DLD1 (cell line): ENCODE results near the gene TMEM26.
"Not testable (repeated sequence)": the region's sequence is repeated elsewhere in the genome, so short reads cannot be mapped to it uniquely, and the experiment has no call there.

Source experiments
- in situ Hi-C: cut with HindIII; loops from 2 replicates; pipeline ENCODE4 v1.10.0; 2017; ENCODE audit warnings: low sequenced_read_pairs

TMEM26 gene

DNA sequence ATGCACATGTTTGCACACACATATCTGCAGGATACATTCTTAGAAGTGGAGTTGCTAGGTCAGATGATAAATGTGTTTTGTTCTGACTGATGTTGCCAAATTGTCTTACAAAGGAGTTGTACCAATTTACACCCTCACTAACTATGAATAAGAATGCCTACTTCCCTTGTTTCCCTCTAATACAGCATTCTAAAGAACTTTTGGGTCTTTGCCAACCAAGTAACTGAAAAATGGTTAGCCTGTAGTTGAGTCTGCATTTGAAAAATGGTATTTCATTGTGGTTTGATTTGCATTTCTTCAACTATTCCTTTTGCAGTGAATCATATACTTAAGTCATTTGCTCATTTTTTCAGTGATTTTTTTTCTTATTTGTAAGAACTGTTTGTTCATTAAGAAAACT, 48.4 kb downstream of the TMEM26 start:
- in situ Hi-C loops: no loop called here

DNA sequence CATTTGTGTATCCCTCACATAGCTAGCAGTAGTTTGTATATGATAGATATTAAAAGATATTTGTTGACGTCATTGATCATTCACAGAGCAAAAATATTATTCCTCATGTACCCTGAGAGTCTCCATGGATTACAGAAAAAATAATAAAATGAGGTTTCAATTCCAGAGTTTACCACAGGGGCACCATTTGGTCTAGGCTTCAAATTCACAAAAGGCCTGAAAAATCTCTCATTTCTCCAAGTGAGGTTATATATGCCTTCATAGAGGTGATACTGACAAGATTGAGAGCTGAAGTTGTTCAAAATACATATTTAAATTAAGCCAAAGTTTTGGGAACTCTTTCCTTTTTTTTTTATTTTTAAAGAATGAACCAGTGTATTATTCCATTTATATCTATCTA, 52.7 kb downstream of the TMEM26 start:
- in situ Hi-C loops: no loop called here

DNA sequence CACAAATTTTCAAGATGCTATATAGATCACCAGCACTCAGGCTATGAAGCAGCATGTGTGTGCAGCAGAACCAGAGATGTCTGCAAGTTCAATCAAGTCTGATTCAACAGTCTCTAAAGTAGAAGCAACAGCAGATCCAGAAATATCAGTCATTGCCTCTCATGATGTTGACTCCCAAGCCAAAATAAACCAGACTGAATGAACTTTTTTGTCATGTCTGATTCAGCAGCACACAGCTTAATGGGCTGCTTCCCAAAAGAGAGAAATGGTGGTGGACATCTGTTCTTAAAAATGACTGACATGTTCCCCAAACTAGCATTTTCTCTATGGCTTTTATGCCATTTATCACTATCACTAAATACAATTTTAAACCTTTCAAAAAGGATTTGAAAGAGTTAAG, 53.8 kb downstream of the TMEM26 start:
- in situ Hi-C loops: no loop called here

DNA sequence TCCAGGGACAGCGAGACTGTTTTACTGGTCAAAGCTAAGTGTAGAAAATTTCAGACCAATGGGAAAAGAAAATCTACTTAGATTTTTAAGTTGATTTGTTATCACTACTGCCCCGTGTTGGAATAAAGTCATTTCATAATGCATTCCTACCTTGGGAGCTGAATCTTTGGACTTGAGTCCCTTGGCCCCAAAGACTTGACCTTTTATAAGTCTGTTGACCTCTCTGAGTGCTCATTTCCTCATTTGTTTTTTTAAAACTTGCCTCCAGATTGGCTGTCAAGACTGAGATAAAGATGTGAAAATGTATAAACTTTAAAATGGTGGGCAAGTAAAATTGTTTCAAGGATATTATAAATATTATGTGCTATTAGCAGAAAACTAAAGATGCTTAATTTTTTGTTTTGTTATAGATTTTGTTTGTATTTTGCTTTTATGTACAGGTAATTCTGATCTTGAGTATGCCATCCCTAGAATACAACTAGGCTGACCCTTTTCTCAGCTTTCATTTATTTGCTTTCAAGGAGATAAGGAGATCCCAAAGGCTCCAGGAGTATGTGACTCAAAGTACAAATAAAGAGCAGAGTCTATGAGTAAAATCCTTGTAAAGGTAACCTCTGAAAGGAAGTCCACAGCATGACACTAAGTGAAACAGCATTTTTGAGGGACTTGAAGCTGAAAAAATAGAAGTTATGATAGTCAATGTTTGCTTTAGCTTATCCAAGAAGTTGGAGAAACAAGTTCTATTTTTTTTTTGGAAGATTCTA, 54.6 kb downstream of the TMEM26 start:
- in situ Hi-C loops: no loop called here

DNA sequence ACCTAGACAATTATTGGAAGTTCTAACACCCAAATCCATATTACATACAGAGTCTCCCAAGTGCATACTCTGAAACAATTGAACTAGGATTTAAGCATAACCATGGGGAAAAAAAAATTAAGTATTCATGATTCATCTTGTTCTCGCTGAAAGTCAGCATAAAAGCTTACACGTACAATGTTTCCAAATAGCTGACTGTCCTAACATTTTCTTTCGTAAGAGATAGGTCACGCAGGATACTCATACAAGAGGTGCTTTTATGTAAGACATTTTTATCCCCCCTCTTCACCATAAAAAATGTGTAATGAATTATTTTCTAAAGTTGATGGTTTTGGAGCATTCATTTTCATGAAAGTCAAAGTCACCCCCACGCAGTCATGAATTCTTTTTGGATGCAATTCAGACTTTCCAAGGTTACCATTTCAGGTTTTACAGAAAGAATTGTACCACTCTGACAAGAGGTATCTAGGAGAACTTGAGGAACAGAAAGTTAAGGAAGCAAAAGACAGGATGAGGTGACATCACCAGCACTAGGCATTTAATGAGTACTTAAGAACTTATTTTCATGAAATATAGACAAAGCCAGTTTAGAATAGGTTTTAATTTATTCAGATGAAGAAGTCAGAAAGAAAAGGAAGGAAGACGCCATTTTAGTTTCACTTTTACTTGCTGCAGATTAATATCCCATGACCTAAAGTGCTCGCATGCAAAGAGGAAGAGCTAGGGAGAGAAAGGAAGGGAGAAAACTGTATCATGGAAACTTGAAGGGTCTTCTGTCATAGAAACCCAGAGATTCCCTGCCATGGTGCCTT, 55.8 kb downstream of the TMEM26 start:
- in situ Hi-C loops: no loop called here

DNA sequence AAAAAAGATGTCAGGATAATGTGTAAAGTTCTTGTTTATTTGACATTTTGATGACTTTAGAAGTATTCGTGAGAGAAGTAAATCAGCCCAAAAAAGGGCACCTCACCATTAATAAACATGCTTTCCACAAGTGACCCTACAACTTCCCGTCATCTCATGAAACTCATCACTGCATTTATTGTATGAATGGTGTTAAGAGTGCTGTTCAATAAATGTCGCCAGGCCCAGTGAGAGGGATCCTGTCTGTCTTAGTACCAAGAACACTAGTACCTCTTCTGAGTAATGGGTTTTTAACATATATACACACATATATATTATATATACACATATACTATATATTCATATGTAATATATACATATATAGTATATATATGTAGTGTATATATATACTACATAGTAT, 61.9 kb downstream of the TMEM26 start:
- in situ Hi-C loops: no loop called here

DNA sequence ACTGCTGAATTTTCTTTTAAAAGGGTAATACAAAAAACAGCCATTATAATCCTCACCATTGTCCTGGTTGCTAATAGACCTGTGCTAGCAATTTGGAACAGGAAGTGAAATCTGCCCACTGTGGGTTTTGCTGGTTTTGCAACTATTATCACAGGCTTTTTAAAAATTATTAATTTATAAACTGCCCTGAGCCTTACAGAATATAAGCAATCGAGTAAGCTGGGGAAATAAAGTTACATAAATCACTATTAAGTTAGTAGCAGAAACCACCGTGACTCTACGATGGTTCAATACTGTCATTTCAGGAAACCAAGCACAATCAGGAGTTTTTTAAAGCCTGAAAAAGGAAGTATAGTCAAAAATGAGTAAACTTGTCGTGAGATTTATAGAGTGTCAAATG, 62.3 kb downstream of the TMEM26 start:
- in situ Hi-C loops: no loop called here

DNA sequence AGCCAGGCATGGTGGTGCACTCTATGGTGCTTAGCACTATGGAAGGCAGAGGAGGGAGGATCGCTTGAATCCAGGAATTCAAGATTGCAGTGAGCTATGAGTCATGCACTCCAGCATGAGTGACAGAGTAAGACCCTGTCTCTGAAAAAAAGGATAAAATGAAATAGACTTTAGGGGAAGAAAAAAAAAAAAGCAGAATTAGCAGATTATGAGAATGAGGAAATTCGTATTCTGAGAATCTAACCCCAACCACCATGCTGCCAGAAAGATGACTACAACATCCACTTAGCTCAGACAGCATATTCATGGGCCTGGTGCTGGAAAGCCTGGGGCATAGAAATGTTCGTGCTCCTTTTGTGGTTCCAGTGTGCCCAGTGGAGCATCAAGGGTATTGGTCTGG, 63.3 kb downstream of the TMEM26 start:
- in situ Hi-C loops: no loop called here

DNA sequence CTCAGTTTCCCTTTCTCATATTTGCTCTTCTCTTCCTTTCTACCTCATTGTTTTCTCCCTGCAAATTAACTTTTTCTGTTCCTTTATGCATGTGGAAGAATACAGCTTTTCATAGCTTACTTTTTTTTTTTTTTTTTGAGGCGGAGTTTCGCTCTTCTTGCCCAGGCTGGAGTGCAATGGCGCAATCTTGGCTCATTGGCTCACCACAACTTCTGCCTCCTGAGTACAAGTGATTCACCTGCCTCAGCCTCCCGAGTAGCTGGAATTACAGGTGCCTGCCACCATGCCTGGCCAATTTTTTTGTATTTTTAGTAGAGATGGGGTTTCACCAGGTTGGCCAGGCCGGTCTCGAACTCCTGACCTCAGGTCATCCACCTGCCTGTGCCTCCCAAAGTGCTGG, 64.2 kb downstream of the TMEM26 start:
- in situ Hi-C loops: not testable (repeated sequence)

DNA sequence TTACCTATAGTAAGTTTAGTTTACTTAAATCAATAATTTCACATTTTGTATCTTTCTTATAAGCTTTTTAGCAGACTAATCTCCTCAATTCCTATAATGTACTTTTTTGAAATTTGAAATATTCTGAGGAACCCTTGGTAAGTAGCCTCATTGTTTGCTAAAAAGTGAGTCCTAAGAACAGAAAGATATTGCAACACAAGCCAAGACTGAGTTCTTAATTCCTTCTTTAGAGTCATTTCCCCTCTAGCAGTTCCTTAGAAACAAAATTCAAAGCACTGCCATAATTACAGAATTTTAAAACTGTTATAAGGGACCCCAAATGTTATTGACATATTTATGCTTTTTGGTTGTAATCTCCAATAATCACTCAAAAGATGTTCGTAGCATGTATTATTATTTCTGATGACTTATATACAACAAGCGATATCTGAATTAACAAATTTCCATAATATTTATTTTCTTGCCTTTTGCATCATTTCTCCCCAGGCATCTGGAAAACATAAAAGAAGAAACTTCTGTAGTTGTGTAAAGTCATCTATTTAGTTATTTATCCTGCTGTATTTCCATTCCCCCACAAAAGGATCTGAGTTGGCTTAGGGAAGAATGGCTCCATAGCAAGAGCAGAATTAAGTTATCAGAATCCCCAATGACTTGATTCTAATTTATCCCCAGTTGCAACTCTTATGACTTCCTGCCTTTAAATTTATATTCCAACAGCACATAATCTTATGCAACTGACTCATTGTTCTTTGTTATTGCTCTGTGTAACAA, 67.8 kb downstream of the TMEM26 start:
- in situ Hi-C loops: no loop called here

DNA sequence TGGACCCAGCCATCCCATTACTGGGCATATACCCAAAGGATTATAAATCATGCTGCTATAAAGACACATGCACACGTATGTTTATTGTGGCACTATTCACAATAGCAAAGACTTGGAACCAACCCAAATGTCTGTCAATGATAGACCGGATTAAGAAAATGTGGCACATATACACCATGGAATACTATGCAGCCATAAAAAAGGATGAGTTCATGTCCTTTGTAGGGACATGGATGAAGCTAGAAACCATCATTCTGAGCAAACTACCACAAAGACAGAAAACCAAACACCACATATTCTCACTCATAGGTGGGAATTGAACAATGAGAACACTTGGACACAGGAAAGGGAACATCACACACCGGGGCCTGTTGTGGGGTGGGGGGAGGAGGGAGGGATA, 72.0 kb downstream of the TMEM26 start:
- in situ Hi-C loops: not testable (repeated sequence)

DNA sequence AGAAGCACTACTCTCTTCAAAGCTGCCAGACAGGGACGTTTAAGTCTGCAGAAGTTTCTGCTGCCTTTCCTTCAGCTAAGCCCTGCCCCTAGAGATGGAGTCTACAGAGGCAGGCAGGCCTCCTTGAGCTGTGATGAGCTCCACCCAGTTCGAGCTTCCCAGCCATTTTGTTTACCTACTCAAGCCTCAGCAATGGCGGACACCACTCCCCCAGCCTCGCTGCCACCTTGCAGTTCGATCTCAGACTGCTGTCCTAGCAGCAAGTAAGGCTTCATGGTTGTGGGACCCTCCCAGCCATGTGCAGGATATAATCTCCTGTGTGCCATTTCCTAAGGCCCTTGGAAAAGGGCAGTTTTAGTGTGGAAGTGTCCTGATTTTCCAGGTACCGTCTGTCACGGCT, 74.3 kb downstream of the TMEM26 start:
- in situ Hi-C loops: no loop called here

DNA sequence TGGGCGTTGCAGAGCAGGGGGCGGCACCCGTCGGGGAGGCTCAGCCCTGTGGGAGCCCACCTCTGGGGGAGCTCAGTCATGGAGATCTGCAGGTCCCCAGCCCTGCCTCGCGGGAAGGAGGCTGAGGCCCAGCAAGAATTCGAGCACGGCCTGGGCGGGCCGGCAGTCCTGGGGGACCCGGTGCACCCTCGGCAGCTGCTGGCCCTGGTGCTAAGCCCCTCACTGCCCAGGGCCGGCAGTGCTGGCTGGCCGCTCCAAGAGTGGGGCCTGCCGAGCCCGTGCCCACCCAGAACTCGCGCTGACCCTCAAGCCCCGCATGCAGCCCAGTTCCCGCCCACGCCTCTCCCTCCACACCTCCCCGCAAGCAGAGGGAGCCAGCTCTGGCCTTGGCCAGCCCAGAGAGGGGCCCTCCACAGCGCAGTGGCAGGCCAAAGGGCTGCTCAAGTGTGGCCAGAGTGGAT, 76.2 kb downstream of the TMEM26 start:
- in situ Hi-C loops: no loop called here

DNA sequence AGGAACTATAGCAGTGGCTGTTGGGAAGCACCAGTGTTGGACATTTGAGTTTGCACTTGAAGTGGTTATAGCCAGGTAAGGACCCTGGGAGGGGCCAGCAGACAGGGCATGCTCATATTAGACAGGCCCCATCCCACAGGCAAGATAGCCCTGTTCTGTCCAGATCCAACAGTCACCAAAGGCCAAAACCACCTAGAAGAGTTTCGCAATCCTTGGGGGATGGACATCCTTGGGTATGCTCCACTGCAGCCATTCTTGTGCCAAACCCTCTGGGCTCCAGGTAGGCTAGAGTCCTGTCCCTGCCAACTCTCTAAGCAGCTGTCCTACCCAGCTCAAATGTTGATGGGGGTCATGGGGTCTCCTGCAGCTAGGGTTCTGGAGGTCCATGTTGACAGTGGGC, 76.8 kb downstream of the TMEM26 start:
- in situ Hi-C loops: no loop called here

DNA sequence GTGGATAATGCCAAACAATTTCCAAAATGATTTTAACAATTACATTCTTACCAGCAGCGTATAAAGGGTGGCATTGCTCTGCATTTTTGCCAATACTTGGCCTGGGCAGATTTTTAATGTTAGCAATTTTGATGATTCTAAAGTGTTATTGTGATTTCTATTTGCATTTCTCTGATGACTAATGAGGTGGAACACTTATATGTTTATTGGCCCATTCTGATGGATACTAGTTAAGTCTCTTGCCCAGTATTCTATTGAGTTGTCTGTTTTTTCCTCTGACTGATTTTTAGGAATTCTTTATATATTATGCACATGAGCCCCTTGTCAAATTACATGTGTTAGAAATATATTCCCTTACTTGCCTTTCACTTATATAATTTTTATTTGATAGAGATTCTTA, 86.8 kb downstream of the TMEM26 start:
- in situ Hi-C loops: no loop called here

DNA sequence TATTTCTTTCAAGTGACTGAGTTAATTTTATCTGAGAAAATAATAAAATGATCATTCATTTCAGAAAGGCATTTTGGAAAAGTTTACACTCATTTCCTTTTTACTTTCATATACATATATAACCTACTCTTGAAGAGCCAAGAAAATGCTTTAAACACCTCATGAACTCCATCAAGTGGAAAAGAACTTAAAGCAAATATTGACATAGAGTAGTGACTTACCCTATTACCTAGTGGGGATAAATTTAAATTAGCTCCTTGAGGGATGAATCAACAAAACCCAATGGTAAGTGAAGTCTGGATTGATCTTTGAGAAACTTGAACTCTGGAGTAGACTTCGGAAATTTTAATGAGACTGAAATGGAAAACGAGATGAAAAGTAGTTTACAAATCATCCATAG, 88.6 kb downstream of the TMEM26 start:
- in situ Hi-C loops: no loop called here

DNA sequence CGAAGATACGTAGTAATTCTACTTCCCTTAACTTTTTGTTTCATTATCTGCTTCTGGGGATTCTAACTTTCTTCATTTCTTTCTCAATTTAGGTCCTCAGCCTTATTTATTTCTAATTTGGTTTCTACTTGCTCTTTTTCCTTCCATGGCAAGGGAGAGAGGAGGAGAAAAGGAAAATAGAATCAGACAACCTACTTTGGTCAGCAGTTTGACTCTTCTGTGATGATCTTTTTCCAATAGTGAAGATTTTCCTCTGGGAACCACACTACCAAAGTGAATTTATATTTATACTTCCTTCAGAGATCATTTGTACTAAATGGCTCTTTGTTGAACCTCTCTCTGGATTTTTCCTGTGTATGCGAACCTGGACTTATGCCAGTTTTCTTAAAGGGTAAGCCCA, 90.2 kb downstream of the TMEM26 start:
- in situ Hi-C loops: no loop called here

DNA sequence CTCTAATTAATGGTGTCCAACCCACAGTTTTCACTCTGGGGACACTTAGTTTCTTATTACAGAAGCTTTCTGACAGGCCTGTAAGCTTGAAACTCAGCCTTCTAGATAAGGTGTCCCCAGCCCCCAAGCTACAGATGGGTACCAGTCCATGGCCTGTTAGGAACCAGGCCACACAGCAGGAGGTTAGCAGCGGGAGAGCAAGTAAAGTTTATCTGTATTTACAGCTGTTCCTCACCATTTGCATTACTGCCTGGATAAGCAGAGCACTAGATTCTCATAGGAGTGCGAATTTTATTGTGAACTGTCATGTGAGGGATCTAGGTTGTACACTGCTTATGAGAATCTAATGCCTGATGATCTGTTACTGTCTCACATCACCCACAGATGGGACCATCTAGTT, 93.7 kb downstream of the TMEM26 start:
- in situ Hi-C loops: no loop called here

DNA sequence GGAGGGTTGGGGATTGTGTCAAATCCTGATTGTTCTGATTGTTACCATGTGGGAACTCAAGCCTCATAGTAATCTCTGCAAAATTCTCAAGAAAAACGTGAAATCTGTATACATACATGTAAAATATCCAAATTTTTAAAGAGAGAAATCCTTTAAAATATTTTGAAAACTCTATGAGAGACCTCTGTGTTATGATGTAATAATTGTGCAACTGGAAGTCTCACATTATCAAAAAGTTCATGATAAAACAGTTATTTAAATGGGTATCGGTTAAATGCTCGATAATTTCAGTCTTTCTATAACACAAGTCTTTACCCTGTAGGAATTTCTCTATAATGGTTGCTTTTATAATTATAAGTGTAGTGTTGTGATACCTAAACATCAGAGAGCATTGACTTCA, 95.5 kb downstream of the TMEM26 start:
- in situ Hi-C loops: no loop called here
